OCI-LY1 (cell line): ENCODE data around the gene TMEM151A.

Experiments
- H2AFZ ChIP-seq: fragments of 200-600 bp; sonication (generic), shearing (Covaris generic); 2 replicates; pipeline ENCODE4 v1.6.0; 2014; ENCODE audit warnings: antibody characterized with exemption, mild to moderate bottlenecking, low read length
- H3F3A ChIP-seq: fragments of 200-600 bp; sonication (generic), shearing (Covaris generic); 2 replicates; pipeline ENCODE4 v1.6.0; 2014; ENCODE audit warnings: mild to moderate bottlenecking, antibody characterized with exemption, low read length, moderate library complexity; ENCODE audit not compliant: insufficient read depth
- H3K27ac ChIP-seq: fragments of 200-600 bp; sonication (generic); 2 replicates; pipeline ENCODE4 v1.5.1; 2014; ENCODE audit warnings: low read length, mixed run types, mild to moderate bottlenecking, low read depth; ENCODE audit not compliant: poor library complexity, severe bottlenecking
- H3K27me3 ChIP-seq: fragments of 200-600 bp; sonication (generic); 2 replicates; pipeline ENCODE4 v1.6.0; 2014; ENCODE audit warnings: antibody characterized with exemption, mild to moderate bottlenecking, low read length, moderate library complexity; ENCODE audit not compliant: insufficient read depth
- H3K36me3 ChIP-seq: fragments of 200-600 bp; sonication (generic); 2 replicates; pipeline ENCODE4 v1.6.1; 2014; ENCODE audit warnings: mild to moderate bottlenecking, antibody characterized with exemption, low read length, moderate library complexity, mixed read lengths; ENCODE audit not compliant: insufficient read depth
- H3K4me1 ChIP-seq: fragments of 200-600 bp; sonication (generic); 2 replicates; pipeline ENCODE4 v1.5.1; 2014; ENCODE audit warnings: mild to moderate bottlenecking, low read length, moderate library complexity; ENCODE audit not compliant: insufficient read depth, severe bottlenecking
- H3K4me2 ChIP-seq: fragments of 200-600 bp; sonication (generic), shearing (Covaris generic); 2 replicates; pipeline ENCODE4 v1.6.1; 2014; ENCODE audit warnings: low read length
- H3K4me3 ChIP-seq: fragments of 200-600 bp; sonication (generic); 2 replicates; pipeline ENCODE4 v1.5.1; 2014; ENCODE audit warnings: low read length, low read depth, mild to moderate bottlenecking, mixed read lengths; ENCODE audit not compliant: poor library complexity, severe bottlenecking
- H3K79me2 ChIP-seq: fragments of 200-600 bp; shearing (Covaris generic); 2 replicates; pipeline ENCODE4 v1.6.1; 2016; ENCODE audit warnings: mixed run types, low read length, mixed read lengths; ENCODE audit not compliant: insufficient read depth
- H3K9ac ChIP-seq: fragments of 200-600 bp; sonication (generic), shearing (Covaris generic); 2 replicates; pipeline ENCODE4 v1.6.1; 2014; ENCODE audit warnings: mild to moderate bottlenecking, low read length, mixed read lengths
- H3K9me2 ChIP-seq: fragments of 200-600 bp; sonication (generic), shearing (Covaris generic); 2 replicates; pipeline ENCODE4 v1.6.1; 2014; ENCODE audit warnings: low read depth, mild to moderate bottlenecking, low read length, mixed read lengths
- H3K9me3 ChIP-seq: fragments of 200-600 bp; shearing (Covaris generic); 2 replicates; pipeline ENCODE4 v1.6.1; 2014; ENCODE audit warnings: low read length, mixed read lengths
- H4K20me1 ChIP-seq: fragments of 200-600 bp; sonication (generic), shearing (Covaris generic); 2 replicates; pipeline ENCODE4 v1.6.0; 2016; ENCODE audit warnings: mild to moderate bottlenecking, low read length; ENCODE audit not compliant: insufficient read depth
- EZH2 ChIP-seq: fragments of 200-600 bp; sonication (generic), shearing (Covaris generic); IDR thresholded peaks from 2 replicates; pipeline ENCODE4 v1.8.0; 2017; ENCODE audit warnings: borderline replicate concordance, mixed run types, mild to moderate bottlenecking, antibody characterized with exemption, low read length, moderate library complexity, mixed read lengths
- TF ChIP-seq, protein P1 (sequence below): fragments of 200-600 bp; sonication (generic), shearing (Covaris generic); IDR thresholded peaks from 2 replicates; pipeline ENCODE4 v1.5.1; 2017; ENCODE audit warnings: mild to moderate bottlenecking, antibody characterized with exemption, low read length, moderate library complexity, mixed read lengths

Gene TMEM151A

GRCh38 chr11:66277471-66278362 is 14.0 kb upstream of the TMEM151A start, which contains the start of gene CNIH2:
TSS of gene CNIH2 (plus strand) at chr11:66278175. CDS start at chr11:66278457, 282 bp downstream.
- Histone ChIP-seq H3K79me2 (no peaks in the 10 kb centered on the region), H3K9me2 (no peaks in the 10 kb centered on the region), H3K27ac (no peak within 1 kb of the TSS), H3K4me3 (peak within 1 kb of the TSS; percentile 49), H3K27me3 (no peaks in the 10 kb centered on the region), H3K36me3 (peaks cover 34% of the 10 kb centered on the region), H3K9me3 (no peaks in the 10 kb centered on the region), H3F3A (0 out of 2 replicates have a peak, but pooled peaks cover 5% of the 10 kb centered on the region), H3K9ac (no peak within 1 kb of the TSS; the same call in 1 of the 2 replicates), H4K20me1 (no peaks in the 10 kb centered on the region), H3K4me1 (peaks cover 14% of the 10 kb centered on the region), H3K4me2 (peak within 1 kb of the TSS; percentile 61), H2AFZ (no peak within 1 kb of the TSS)
- no peak for TF ChIP-seq EZH2
- TF ChIP-seq, protein P1, sequence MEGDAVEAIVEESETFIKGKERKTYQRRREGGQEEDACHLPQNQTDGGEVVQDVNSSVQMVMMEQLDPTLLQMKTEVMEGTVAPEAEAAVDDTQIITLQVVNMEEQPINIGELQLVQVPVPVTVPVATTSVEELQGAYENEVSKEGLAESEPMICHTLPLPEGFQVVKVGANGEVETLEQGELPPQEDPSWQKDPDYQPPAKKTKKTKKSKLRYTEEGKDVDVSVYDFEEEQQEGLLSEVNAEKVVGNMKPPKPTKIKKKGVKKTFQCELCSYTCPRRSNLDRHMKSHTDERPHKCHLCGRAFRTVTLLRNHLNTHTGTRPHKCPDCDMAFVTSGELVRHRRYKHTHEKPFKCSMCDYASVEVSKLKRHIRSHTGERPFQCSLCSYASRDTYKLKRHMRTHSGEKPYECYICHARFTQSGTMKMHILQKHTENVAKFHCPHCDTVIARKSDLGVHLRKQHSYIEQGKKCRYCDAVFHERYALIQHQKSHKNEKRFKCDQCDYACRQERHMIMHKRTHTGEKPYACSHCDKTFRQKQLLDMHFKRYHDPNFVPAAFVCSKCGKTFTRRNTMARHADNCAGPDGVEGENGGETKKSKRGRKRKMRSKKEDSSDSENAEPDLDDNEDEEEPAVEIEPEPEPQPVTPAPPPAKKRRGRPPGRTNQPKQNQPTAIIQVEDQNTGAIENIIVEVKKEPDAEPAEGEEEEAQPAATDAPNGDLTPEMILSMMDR: no peak

DNA sequence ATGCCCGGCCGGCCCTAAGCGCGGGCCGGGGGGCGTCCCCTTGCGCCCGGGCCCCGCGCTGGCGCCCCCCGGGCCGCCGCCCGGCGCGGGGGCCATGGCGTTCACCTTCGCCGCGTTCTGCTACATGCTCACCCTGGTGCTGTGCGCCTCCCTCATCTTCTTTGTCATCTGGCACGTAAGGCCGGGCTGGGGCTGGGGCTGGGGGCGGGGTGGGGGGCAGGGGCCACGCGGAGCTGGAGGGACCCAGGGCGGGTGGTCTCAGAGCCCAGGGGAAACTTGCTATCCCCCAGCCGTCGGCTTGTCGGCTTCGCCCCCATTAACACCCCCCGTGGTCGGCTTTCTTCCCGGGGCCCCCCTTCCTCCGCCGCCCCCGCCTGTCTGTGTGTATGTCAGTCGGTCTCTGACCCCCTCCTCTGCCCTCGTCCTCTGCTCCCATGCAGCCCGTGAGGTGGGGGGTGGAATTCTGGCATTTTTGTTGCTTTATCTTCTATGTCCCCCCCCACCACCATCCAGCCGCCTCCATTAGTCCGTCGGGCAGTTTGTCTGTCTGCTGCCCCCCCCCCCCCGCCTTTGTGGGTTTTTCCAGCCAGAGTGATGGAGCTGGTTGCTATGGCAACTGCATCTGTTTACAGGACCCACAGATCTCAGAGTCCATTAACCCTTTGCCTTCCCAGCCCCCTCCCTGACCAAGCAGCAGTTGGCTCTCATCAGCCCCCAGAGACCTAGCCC is 13.2 kb upstream of the TMEM151A start:
- Histone ChIP-seq H3K9ac (no peak overlapping the region), H3K4me2 (peak overlapping the region; percentile 27; the same call in 1 of the 2 replicates), H2AFZ (no peak overlapping the region), H3K36me3 (peaks cover 26% of the 10 kb centered on the region), H3K4me1 (peaks cover 18% of the 10 kb centered on the region), H3K9me2 (no peaks in the 10 kb centered on the region), H3K27me3 (no peaks in the 10 kb centered on the region), H3K4me3 (no peak overlapping the region), H3K27ac (no peak overlapping the region), H3K9me3 (no peaks in the 10 kb centered on the region), H3F3A (0 out of 2 replicates have a peak, but pooled peaks cover 5% of the 10 kb centered on the region), H3K79me2 (no peaks in the 10 kb centered on the region), H4K20me1 (no peaks in the 10 kb centered on the region)
- no peak for TF ChIP-seq EZH2
- TF ChIP-seq, protein P1: no peak

DNA sequence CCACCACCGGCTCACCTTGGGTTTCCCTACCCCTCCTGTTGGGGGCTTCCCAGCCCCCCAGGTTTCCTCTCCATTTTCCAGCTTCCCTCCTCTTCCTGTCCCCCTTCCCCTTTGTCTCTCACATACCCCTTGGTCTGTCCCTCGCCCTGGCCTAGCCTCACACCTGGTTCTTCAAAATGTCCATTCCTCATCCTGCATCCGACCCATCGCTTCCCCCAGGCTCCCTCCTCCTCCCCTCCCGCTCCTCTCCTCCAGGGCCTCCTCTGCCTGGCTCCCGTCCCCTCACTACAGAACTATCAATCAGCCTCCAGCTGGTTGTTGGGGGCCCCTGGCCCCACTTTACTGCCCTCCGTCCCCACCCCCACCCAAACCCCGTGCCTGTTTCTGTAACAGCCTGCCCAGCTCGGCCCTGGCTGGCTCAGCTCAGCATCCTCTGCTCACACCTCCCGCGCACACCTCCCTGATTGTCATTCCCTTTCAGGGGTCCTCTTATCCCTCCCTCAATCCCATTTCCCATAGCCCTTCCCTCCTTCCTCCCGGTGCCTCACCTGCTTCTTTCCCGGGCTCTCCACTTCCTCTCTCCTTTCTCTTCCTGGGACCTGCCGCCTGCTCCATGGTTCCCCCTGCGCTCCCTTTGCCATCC is 12.5 kb upstream of the TMEM151A start:
- Histone ChIP-seq H3K4me2 (no peak overlapping the region), H4K20me1 (no peaks in the 10 kb centered on the region), H3K36me3 (peaks cover 19% of the 10 kb centered on the region), H3K9me3 (no peaks in the 10 kb centered on the region), H3K27ac (no peak overlapping the region), H3K4me1 (peaks cover 18% of the 10 kb centered on the region), H3K9me2 (no peaks in the 10 kb centered on the region), H2AFZ (no peak overlapping the region), H3K4me3 (no peak overlapping the region), H3F3A (0 out of 2 replicates have a peak, but pooled peaks cover 5% of the 10 kb centered on the region), H3K27me3 (no peaks in the 10 kb centered on the region), H3K79me2 (no peaks in the 10 kb centered on the region), H3K9ac (no peak overlapping the region)
- TF ChIP-seq, protein P1: no peak
- TF ChIP-seq EZH2: no peak
